NCI-H510A (cell line): Measurements from ENCODE around the gene POLR2J.
"Not testable (repeated sequence)": the region's sequence is repeated elsewhere in the genome, so short reads cannot be mapped to it uniquely, and the experiment has no call there.

ENCODE experiments used
- DNase-seq: peaks from one replicate; lab custom pipeline; 2025; lab: John Stamatoyannopoulos, UW

The POLR2J gene

GRCh38 chr7:102478314-102479208 lies at the start of gene POLR2J:
POLR2J (minus strand) TSS chr7:102478922; CDS start chr7:102478860, 62 bp downstream.
- not testable (repeated sequence) for DNase-seq

- not testable (repeated sequence) for DNase-seq
These were observed 49.4 kb upstream of the POLR2J start for GRCh38 chr7:102527822-102528793.

GRCh38 chr7:102527182-102527581 lies 48.5 kb upstream of the POLR2J start:
- DNase-seq, result not testable (repeated sequence)

- not testable (repeated sequence) for DNase-seq
These were observed 46.1 kb upstream of the POLR2J start for GRCh38 chr7:102524803-102525202.

- DNase-seq, result not testable (repeated sequence)
These were observed 42.1 kb upstream of the POLR2J start for GRCh38 chr7:102520797-102521196.

GRCh38 chr7:102517550-102518147 lies 38.9 kb upstream of the POLR2J start, which contains the start of gene RASA4B:
RASA4B (minus strand) TSS chr7:102517777; CDS start chr7:102517710, 67 bp downstream.
- not testable (repeated sequence) for DNase-seq

GRCh38 chr7:102516951-102517350 lies 38.2 kb upstream of the POLR2J start:
- not testable (repeated sequence) for DNase-seq

- DNase-seq, result not testable (repeated sequence)
These were observed 37.2 kb upstream of the POLR2J start for GRCh38 chr7:102515889-102516288.

GRCh38 chr7:102514881-102515721 lies 36.4 kb upstream of the POLR2J start:
- DNase-seq, result not testable (repeated sequence)

- DNase-seq, result not testable (repeated sequence)
These were observed 34.0 kb upstream of the POLR2J start for GRCh38 chr7:102512642-102513221.

GRCh38 chr7:102511860-102512522 lies 33.3 kb upstream of the POLR2J start:
- not testable (repeated sequence) for DNase-seq

GRCh38 chr7:102510575-102510974 lies 31.9 kb upstream of the POLR2J start:
- not testable (repeated sequence) for DNase-seq

- not testable (repeated sequence) for DNase-seq
These were observed 28.8 kb upstream of the POLR2J start for GRCh38 chr7:102507410-102508088.

GRCh38 chr7:102505298-102506185 lies 26.8 kb upstream of the POLR2J start:
- DNase-seq, result not testable (repeated sequence)

- not testable (repeated sequence) for DNase-seq
These were observed 24.4 kb upstream of the POLR2J start for GRCh38 chr7:102503141-102503540.

- DNase-seq, result not testable (repeated sequence)
These were observed 19.6 kb upstream of the POLR2J start for GRCh38 chr7:102498321-102498720.

GRCh38 chr7:102497308-102497707 lies 18.6 kb upstream of the POLR2J start:
- not testable (repeated sequence) for DNase-seq

- not testable (repeated sequence) for DNase-seq
These were observed 18.1 kb upstream of the POLR2J start for GRCh38 chr7:102496861-102497260.
